Measurements from ENCODE around the gene SFXN5.

SFXN5 gene

DNA sequence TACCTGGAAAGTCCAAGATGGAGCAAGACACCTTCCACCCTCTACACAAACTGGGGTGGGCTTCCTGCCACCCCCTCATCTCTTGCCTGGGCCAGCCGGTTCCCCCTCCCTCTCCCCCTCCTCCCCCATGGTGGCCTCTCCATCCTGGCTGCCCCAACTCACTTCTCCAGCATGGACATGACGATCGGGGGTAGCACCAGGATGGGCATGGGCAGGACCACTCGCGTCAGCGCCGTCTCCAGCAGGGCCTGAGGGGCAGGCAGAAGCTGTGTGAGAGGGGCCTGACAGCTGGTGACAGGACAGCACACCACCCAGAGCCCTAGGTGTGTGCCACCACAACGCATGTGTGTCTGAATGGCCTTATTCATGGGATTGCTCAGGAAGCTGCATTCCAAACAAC lies 103.2 kb downstream of the SFXN5 start:
- H3K9ac ChIP-seq = no peak overlapping the region
- TF ChIP-seq Cebpa-rat (IDR thresholded peaks at IDR 0.05) = no peak
- no peaks in the 10 kb centered on the region for H3K27me3 ChIP-seq
- H3K36me3 ChIP-seq = no peaks in the 10 kb centered on the region
- no peaks in the 10 kb centered on the region for H3K9me3 ChIP-seq
- H4K20me1 ChIP-seq = 0 out of 2 replicates have a peak, but pooled peaks cover 7% of the 10 kb centered on the region
- H3K4me3 ChIP-seq = no peak overlapping the region
- peak overlapping the region; percentile 26; the same call in 1 of the 2 replicates for H3K4me2 ChIP-seq
- H3K4me1 ChIP-seq = peaks cover 85% of the 10 kb centered on the region
- H3K27ac ChIP-seq = no peak overlapping the region

DNA sequence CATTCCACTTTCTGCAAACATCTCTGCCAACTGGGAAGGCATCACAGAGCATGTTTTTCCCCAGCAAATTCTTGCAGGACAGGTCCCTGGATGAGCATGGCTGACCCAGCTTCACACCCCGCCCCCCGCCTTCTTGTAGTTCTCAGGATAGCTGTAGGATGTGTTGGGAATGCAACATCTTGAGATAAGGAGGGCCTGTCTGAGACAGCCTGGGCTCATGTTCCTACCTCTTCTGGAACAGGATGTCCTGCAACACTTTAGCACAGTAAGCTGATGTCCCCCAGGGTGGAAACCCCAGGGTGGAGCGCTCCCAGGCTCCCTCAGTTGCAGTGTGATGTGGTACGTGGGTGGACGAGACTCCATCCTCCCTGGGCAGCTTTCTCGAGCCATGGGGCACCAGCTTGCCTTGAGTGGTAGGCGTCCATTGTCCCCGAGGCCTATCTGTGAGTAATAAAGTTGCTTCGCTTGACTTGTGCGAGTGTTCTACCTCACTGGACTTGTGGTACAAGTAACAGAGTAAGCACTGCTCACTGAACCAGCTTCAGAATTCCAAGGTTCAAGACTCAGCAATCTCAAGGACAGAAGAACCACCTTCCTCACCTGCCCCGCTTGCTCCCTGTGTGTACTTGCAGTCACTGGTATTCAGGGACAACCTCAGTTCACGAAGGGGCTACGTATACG lies 105.6 kb downstream of the SFXN5 start:
- no peak for TF ChIP-seq Cebpa-rat (IDR thresholded peaks at IDR 0.05)
- Histone ChIP-seq H3K4me2 (peak overlapping the region; percentile 81), H3K4me1 (peaks cover 85% of the 10 kb centered on the region), H3K27ac (no peak overlapping the region), H3K36me3 (no peaks in the 10 kb centered on the region), H4K20me1 (peaks cover 16% of the 10 kb centered on the region; the same call in 1 of the 2 replicates), H3K27me3 (no peaks in the 10 kb centered on the region), H3K9me3 (no peaks in the 10 kb centered on the region), H3K4me3 (no peak overlapping the region), H3K9ac (no peak overlapping the region)

DNA sequence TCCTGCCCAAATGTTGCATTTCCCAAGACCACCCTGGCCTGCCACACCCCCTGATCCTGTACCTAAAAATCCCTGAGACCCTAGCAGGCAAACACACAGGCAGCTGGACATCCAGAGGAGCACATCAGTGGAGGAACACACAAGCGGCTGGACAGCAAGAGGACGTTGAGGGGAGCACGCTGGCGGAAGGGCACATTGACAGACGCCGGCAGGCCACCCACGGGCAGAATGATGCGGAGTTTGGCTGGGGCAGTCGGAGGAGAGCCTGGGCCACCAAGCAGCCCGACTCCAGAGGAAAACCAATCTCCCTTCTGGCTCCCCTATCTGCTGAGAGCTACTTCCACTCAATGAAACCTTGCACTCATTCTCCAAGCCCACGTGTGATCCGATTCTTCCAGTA lies 106.5 kb downstream of the SFXN5 start:
- Histone ChIP-seq H3K36me3 (no peaks in the 10 kb centered on the region), H3K9me3 (no peaks in the 10 kb centered on the region), H3K9ac (no peak overlapping the region), H4K20me1 (peaks cover 13% of the 10 kb centered on the region; the same call in 1 of the 2 replicates), H3K4me1 (peaks cover 85% of the 10 kb centered on the region), H3K4me2 (peak overlapping the region; percentile 81), H3K4me3 (no peak overlapping the region), H3K27ac (no peak overlapping the region), H3K27me3 (no peaks in the 10 kb centered on the region)
- no peak for TF ChIP-seq Cebpa-rat (IDR thresholded peaks at IDR 0.05)

DNA sequence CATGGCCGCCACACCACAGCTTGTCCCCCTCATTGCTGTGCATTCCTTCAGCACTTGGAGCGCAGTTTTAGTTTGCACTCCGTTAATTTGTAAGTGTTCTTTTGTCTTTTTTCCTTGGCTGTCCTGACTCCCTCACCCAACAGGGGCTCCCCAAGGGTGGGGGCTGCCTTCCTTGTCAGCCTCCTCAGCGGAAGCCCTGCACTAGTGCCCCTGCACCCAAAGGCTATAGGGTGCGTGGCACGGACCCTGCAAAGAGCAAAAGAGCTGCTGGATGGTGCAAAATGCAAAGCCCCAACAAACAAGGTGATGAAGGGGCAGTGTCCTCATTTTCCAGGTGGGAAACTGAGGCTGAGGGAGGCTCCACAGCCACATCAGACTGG lies 107.4 kb downstream of the SFXN5 start:
- Histone ChIP-seq H3K4me2 (peak overlapping the region; percentile 81; the same call in 1 of the 2 replicates), H3K27ac (no peak overlapping the region), H3K4me1 (peaks cover 78% of the 10 kb centered on the region), H3K36me3 (no peaks in the 10 kb centered on the region), H4K20me1 (peaks cover 10% of the 10 kb centered on the region; the same call in 1 of the 2 replicates), H3K4me3 (no peak overlapping the region), H3K27me3 (no peaks in the 10 kb centered on the region), H3K9ac (no peak overlapping the region), H3K9me3 (no peaks in the 10 kb centered on the region)
- no peak for TF ChIP-seq Cebpa-rat (IDR thresholded peaks at IDR 0.05)

DNA sequence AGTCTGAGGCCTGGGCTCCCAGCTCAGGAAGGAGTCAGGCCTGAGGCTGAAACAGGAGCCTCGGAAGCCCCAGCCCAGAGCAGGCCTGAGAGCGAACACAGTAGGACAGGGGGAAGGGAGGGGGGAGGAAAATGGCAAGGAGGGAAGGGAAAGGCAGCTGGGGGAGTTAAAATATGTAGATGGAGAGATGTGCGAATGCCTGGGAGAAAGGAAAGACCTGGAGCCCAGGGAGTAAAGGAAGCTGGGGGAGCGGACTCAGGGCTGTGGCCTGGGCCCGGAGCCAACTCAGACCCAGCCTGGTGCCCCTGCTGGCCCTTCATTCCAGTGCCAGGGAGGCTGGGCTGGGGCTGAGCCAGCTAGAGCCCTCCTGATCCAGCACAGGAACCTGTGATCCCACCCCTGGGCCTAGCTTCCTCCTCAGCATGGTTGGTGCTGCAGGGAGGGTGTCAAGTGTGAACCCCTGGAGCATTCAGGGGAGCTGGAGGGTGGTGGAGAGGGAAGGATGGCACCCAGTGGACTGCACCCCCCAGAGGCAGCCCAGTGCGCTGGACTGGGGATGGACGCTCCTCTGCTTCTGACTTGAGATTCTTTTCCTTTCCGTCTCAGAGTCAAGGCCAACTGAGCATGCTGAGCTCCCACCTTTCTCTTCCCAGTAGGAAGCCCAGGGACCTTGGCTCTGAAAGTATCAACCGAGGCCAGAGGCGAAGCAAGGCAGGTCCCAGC lies 107.9 kb downstream of the SFXN5 start:
- Histone ChIP-seq H3K4me2 (peak overlapping the region; percentile 81), H3K27me3 (no peaks in the 10 kb centered on the region), H3K36me3 (no peaks in the 10 kb centered on the region), H4K20me1 (peaks cover 10% of the 10 kb centered on the region; the same call in 1 of the 2 replicates), H3K4me3 (no peak overlapping the region), H3K9me3 (no peaks in the 10 kb centered on the region), H3K9ac (no peak overlapping the region), H3K4me1 (peaks cover 72% of the 10 kb centered on the region), H3K27ac (peak overlapping the region; percentile 43)
- TF ChIP-seq Cebpa-rat (IDR thresholded peaks at IDR 0.05) = no peak

DNA sequence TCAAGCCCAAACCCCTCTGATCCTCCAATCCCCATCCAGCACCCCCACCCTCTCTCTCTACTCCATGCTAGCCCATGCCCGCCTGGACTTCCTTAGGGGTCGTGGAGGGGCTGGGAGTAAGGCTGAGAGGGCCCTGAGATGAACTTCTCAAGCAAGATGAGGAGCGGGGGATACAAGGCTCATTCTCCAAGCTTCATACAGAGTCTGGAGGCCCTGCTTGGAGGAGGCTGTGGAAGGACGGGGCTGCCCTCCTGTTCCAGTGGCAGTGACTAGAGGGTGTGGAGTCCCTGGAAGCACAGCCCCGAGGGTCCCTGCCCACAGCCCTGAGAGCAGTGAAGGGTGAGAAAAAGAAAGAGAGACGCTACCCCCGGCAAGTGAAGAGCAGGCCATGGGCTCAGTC lies 108.6 kb downstream of the SFXN5 start:
- H3K27ac ChIP-seq = peak overlapping the region; percentile 43
- H3K4me1 ChIP-seq = peaks cover 67% of the 10 kb centered on the region
- no peak overlapping the region for H3K9ac ChIP-seq
- no peak for TF ChIP-seq Cebpa-rat (IDR thresholded peaks at IDR 0.05)
- H3K4me2 ChIP-seq = peak overlapping the region; percentile 81
- H3K36me3 ChIP-seq = no peaks in the 10 kb centered on the region
- no peaks in the 10 kb centered on the region for H3K9me3 ChIP-seq
- H3K4me3 ChIP-seq = no peak overlapping the region
- H4K20me1 ChIP-seq = peaks cover 10% of the 10 kb centered on the region; the same call in 1 of the 2 replicates
- H3K27me3 ChIP-seq = no peaks in the 10 kb centered on the region

DNA sequence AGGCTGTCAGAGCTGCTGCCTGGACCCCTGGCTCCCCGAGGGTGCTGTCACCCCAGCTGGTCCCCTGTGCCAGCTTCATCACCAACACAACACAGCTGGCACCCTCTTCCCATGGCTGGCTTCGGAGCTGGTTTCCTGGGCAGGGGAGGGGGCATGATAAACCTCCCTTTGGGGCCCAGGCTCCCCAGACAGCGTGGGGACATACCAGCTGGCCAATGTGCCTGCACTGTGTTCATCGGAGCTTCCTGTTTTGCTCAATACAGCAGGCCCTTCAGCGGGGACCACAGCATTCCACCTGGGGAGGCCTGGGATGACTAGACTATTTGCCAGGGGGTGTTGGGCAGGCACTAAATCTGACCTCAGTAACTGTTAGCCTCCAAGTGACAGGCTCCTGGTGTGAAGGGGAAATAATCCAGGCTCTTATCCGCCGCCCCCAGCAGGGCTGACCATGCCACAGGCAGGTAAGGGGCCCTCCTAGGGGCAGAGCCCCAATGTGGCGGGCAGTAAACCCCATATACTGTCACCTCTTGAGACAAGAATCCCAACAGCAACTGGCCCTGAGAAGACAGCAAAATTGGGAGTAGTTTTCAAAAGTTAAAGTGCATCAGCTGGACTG lies 109.6 kb downstream of the SFXN5 start:
- no peaks in the 10 kb centered on the region for H3K9me3 ChIP-seq
- peak overlapping the region; percentile 81 for H3K4me2 ChIP-seq
- no peak for TF ChIP-seq Cebpa-rat (IDR thresholded peaks at IDR 0.05)
- H3K9ac ChIP-seq = peak overlapping the region; percentile 4
- no peaks in the 10 kb centered on the region for H3K27me3 ChIP-seq
- H3K4me1 ChIP-seq = peaks cover 67% of the 10 kb centered on the region
- peaks cover 10% of the 10 kb centered on the region; the same call in 1 of the 2 replicates for H4K20me1 ChIP-seq
- H3K27ac ChIP-seq = peak overlapping the region; percentile 60
- H3K36me3 ChIP-seq = no peaks in the 10 kb centered on the region
- H3K4me3 ChIP-seq = no peak overlapping the region

DNA sequence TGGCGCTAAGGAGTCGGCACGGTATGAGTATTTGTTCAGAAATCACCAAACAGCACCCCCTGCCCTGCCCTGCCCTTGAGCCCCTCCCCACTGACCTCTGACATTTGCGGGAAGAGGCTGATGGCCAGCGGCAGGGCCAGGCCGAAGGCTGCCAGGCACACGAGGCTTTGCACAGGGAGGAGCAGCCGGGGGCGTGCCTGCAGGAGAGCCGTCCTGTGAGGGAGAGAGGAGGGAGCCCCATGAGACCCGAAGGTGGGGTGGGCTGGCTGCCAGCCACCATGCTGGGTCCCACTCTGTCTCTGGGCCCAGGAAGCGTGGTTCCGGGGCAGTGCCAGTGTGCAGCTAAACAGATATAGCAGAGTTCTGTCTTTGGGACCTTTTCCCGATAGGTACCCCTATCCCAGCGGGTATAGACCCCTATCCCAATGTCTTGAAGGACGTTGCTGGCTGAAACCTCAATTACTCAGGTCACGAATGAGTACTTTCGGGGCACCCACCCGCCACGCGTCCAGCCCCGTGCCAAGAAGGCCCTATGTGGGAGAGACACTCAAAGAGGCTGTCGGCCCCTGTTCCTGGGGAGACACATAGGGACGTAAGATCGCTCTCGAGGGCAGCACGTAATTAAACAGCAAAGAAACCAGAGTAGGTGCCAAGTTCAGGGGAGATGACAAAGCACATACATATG lies 110.3 kb downstream of the SFXN5 start:
- no peaks in the 10 kb centered on the region for H3K27me3 ChIP-seq
- H3K4me2 ChIP-seq = peak overlapping the region; percentile 81
- H3K27ac ChIP-seq = peak overlapping the region; percentile 60; the same call in 1 of the 2 replicates
- H3K9me3 ChIP-seq = no peaks in the 10 kb centered on the region
- H3K36me3 ChIP-seq = no peaks in the 10 kb centered on the region
- peaks cover 63% of the 10 kb centered on the region for H3K4me1 ChIP-seq
- TF ChIP-seq Cebpa-rat (IDR thresholded peaks at IDR 0.05) = no peak
- H4K20me1 ChIP-seq = peaks cover 10% of the 10 kb centered on the region; the same call in 1 of the 2 replicates
- no peak overlapping the region for H3K4me3 ChIP-seq
- peak overlapping the region; percentile 4; the same call in 1 of the 2 replicates for H3K9ac ChIP-seq
